HG02973 (cell line): ENCODE measurements around the gene PDCL2.
A peak's percentile ranks its signal among the peaks of the same experiment; 100 is the strongest.
"Not testable (repeated sequence)": the region's sequence is repeated elsewhere in the genome, so short reads cannot be mapped to it uniquely, and the experiment has no call there.

ENCODE experiments used
- ATAC-seq: cut with Tn5 transposase; IDR thresholded peaks from one replicate; pipeline ENCODE4 v1.9.1; 2021; ENCODE audit warnings: moderate library complexity; ENCODE audit not compliant: unreplicated experiment

The PDCL2 gene, protein sequence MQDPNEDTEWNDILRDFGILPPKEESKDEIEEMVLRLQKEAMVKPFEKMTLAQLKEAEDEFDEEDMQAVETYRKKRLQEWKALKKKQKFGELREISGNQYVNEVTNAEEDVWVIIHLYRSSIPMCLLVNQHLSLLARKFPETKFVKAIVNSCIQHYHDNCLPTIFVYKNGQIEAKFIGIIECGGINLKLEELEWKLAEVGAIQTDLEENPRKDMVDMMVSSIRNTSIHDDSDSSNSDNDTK

DNA sequence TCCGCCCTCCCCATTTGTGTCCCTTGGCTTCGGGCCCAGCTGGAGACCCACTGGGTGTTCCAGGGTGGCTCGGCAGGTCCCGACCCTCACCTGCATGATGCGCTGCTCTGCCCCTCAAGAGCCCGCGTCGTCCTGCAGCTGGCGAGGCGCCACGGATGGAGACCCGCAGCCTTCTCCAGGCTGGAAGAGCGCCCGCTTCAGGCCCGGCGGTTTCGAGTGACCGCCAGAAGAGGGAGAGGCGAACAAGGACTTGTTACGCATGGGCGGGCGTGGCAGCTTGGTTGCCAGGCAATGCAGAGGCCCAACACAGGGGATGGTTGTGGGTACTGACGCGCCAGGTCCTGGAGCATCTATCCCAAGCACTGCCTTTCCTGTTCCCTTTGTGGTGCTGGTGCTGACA is at the start of gene PDCL2:
PDCL2 (minus strand) TSS at position 232 of the 400 bp plus-strand sequence; CDS start at position 96, 136 bp downstream.
- no peak for ATAC-seq

DNA sequence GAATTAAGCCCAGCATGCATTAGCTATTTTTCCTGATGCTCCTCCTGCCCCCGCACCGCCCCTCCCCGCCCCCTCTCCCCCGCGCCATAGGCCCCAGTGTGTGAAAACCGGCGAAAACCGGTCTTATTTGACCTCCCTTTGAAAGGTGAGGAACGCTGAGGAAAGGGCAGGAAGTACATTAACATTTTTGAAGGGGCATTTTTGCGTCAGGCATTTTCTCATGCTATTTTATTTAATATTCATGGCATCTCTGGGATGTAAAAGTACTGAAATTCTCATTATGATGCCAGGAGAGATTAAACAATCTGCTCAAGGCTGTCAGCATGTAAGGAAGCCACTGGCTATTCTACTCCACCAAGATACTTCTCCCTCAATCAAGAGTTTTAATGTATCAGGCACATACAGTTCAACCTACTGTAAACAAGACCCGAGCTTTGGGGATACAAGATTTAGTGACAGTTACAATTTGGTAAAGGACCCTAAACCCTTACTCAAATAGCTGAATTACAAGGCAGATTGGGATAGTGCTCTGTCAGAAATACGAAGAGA is 45.3 kb upstream of the PDCL2 start:
- ATAC-seq = no peak

- no peak for ATAC-seq
These were observed 44.6 kb upstream of the PDCL2 start for GRCh38 chr4:55636656-55636999.

DNA sequence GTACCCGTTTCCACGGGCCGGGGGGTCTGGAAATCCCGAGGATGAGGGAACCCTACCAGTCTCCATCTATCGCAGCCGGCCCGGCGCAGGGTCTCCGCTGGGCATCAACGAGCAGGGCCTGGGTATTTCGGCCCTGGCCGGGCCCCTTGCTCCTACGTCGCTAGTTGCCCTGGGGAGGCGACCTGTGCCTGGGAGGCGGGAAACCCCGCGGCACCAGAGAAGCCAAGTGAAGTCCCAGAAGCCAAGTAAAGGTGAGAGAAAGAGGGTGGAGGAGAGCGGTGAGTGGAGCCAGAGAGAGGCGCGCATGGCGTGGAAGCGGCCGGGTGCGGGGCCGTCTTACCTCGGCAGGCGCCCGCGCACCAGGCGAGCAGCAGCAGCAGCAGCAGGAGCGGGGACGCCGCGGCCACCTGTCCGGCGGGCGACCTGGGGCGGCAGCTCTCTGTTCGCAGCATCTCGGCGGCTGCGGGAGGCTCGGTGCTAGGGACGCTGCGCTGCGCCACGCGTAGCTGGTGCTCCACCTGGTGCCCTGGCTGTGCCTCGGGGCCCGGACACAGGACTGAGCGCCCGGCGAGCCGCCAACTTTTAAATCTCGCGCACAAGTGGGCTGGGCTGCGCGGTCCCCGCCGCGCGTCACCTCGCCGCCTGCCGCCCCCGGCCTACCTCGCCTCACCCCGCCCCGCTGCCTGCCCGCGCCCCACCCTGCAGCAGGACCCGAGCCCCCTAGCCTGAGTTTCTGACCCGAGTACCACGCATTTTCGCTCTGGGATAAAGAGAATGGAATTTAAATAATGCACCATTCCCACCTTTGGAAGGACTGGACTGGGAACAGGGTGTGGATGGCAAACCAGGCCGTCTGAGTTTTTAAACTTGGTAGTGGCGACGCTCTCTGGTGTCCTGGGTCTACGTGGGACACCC is 44.0 kb upstream of the PDCL2 start, which contains the start of gene NMU:
NMU (minus strand) TSS at position 558 of the 915 bp plus-strand sequence; CDS start at position 452, 106 bp downstream.
- peak; percentile 50 for ATAC-seq

GRCh38 chr4:55635282-55635681 is 43.2 kb upstream of the PDCL2 start:
- no peak for ATAC-seq

DNA sequence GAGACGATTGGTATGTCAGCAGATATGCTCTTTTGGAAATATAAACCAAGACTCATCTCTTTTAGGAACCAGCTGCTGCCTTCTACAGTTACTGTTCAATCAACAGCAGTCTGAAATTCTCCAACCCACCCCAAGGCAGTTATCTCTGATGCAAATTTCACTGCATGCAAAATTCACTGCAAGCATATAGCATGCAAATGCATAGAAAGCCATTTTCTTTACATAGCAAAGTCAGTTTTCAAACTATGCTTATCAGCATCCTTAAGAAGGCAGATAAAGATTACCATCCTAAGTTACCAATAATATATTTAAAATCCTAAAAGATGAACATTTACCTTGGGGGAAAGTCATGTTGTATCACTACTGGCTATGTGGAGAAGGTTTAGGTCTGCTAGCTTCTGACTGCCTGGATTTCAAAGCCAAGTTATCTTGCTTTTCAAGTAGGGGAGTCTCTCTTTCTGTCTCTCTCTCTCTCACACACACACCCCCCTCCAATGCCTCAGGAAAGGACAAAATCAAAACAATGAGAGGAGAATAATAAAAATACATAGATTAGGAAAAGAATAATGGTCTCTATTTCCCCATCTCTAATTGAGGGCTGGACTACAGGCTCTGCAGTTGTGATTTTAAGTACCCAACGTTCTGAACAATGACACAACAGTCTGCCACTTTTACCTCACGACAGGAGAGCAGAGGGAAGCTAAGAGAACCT is 42.5 kb upstream of the PDCL2 start:
- ATAC-seq = no peak

- ATAC-seq = no peak
These were observed 41.9 kb upstream of the PDCL2 start for GRCh38 chr4:55633903-55634302.

GRCh38 chr4:55625835-55626234 is 33.8 kb upstream of the PDCL2 start:
- ATAC-seq = no peak

- not testable (repeated sequence) for ATAC-seq
These were observed 32.0 kb upstream of the PDCL2 start for GRCh38 chr4:55624063-55624462.

DNA sequence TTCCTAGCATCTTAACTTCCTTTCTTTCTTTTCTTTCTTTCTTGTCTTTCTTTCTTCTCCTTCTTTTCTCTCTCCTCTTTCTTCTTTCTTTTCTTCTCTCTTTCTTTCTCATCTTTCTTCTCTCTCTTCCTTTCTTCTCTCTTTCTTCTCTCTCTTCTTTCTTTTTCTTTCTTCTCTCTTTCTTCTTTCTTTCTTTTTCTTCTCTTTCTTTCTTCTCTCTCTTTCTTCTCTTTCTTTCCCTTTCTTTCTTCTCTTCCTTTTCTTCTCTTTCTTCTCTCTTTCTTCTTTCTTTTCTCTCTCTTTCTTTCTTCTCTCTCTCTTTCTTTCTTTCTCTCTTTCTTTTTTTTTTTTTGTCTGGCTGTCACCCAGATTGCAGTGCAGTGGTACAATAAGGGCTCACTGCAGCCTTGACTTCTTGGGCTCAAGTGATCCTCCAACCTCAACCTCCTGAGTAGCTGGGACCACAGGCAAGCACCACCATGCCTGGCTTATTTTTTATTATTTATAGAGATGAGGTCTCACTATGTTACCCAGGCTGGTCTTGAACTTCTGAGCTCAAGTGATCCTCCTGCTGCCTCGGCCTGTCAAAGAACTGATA is 26.6 kb upstream of the PDCL2 start:
- no peak for ATAC-seq

DNA sequence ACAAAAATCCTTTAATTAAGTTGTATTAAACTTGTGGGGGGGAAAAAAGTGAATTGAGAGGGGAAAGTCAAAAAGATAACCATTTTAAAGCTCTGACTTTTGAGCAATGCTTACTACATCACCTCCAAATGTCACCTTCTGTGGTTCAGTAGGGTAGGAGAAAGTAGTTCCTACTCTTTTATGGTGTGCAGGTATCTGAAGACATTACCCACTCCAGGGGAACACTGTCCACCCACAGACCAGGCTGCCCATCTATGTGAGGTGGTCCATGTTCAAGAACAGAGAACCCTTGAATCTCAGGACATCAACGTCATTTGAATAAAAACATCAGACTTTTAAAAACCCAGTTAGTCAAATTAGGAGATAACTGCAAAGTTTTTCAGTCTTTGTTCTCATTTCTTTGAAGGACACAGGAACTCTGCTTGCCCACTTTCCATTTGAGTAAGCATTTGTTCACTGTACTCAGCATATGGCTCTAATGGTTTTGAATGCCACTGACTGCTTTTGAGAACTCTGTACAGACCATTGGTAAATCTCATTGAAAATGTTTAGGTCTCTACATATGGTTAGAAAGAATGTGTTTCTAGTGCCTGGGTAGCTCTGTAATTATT is 25.6 kb upstream of the PDCL2 start:
- ATAC-seq = peak; percentile 98

- no peak for ATAC-seq
These were observed 23.0 kb upstream of the PDCL2 start for GRCh38 chr4:55615008-55615407.

- no peak for ATAC-seq
These were observed 21.6 kb upstream of the PDCL2 start for GRCh38 chr4:55613621-55614020.

DNA sequence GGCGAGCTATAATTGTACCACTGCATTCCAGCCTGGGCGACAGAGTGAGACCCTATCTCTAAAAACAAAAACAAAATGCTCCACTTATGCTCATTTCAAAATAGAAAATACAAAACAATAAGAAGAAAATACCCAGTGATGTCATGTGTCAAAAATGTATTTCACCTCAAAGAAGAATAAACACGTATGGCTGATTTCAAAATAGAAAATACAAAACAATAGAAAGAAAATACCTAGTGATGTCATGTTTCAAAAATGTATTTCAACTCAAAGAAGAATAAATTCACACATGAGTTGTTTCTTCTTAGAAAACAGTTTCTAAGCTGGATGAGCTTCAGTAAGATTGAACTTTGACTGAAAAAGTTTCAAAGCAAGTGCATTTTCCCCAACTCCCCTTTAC is 20.3 kb upstream of the PDCL2 start:
- ATAC-seq = no peak

DNA sequence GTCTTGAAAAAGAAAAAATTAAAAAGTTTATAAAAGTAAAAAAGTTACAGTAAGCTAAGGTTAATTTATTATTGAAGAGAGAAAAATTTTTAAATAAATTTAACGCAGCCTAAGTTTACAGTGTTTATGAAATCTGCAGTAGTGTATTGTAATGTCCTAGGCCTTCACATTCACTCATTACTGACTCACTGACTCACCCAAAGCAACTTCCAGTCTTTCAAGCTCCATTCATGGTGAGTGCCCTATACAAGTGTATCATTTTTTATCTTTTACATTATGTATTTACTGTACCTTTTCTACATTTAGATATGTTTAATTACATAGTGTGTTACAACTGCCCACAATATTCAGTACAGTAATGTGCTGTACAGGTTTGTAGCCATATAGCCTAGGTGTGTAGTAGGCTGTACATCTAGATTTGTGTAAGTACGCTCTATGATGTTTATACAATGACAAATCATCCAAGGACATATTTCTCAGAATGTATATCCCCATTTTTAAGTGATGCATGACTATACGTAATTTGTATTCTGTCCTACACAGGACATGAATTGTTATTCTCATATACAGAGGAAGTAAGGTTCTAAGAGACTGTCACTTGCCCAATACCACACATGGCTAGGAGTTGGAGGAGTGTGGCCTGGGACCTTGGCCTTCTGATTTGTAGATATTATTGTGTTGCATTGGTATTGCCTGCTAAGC is 19.5 kb upstream of the PDCL2 start:
- no peak for ATAC-seq

DNA sequence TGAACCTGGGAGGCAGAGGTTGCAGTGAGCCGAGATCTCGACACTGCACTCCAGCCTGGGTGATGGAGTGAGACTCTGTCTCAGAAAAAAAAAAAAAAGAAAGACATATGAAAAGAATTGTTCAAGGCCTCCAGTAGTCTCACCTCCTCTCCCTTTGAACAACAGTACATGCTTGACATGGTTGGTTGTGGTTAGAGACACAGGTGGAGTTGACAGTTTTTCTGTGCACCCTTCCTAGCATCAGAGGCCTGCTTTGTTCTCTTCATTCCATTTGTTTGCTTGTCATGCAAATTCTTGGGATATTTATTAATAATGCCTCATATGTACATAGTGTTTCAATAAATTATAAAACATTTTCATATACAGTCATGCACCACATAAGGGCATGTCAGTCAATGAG is 18.3 kb upstream of the PDCL2 start:
- no peak for ATAC-seq

GRCh38 chr4:55609393-55609866 is 17.4 kb upstream of the PDCL2 start:
- ATAC-seq = no peak

DNA sequence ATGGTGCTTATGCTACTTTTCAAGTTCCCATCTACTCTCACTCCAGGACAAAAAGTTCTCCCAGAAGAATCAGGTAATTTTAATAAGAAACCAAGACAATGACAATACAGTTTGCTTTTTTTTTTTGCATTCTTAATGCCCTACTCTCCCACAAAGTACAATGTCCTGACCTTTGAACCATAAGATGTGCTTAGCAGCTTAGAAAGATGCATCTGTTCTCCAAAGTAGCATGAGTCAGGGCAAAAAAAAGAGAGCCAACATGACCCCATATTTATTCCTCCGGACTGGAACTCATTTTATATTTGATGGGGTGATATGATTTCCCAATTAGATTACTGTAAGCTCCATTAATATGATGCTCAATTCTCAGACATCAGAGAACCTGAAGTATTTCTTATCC is 16.5 kb upstream of the PDCL2 start:
- no peak for ATAC-seq

DNA sequence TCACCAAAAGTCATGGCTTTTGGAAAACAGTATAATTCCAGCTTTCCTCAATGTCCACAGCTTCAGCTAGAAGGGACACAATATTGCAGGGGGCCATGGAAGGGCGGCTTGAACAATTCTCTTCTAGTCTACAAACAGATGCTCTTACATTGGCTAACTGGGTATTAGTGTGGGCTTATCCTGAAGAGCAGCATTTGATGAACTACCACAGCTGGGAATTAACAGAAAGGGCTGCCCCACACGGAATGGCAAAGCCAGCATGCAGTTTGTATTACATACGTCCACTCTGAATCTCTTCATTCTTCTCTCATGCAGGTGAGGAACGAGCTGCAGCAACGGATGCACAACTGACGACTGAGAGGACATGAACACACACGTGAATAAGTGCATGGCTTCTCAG is 13.0 kb upstream of the PDCL2 start:
- ATAC-seq = no peak

DNA sequence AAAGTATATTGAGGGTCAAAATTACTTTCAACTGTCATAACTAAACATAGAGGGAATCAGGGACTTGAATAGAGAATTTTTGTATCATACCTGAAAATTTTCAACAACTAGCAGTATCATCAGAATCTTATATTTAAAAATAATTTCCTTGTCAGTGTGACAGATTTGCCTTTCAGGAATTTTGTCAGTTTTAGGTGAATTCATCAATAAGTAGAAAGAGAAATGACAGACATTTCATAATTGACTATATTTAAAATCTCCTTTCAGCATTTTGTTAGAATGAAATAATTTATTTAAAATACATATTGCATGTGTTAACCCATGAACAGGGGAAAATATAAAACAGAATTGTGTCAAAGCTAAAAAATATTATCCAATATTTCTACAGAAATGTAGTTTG is 8.6 kb upstream of the PDCL2 start:
- ATAC-seq = no peak
